ENCODE measurements around the gene HIF1A.
A peak's percentile ranks its signal among the peaks of the same experiment; 100 is the strongest.

The HIF1A gene

DNA sequence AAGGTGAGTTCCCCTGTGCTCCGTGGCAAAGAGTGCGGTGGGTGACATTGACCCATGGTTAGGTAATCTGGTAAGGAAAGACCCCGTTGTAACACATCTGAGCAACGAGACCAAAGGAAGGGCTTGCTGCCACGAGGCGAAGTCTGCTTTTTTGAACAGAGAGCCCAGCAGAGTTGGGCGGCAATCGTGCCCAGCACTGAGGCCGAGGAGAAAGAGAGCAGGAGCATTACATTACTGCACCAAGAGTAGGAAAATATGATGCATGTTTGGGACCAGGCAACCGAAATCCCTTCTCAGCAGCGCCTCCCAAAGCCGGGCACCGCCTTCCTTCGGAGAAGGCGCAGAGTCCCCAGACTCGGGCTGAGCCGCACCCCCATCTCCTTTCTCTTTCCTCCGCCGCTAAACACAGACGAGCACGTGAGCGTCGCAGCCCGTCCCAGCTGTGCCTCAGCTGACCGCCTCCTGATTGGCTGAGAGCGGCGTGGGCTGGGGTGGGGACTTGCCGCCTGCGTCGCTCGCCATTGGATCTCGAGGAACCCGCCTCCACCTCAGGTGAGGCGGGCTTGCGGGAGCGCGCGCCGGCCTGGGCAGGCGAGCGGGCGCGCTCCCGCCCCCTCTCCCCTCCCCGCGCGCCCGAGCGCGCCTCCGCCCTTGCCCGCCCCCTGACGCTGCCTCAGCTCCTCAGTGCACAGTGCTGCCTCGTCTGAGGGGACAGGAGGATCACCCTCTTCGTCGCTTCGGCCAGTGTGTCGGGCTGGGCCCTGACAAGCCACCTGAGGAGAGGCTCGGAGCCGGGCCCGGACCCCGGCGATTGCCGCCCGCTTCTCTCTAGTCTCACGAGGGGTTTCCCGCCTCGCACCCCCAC, at the start of gene HIF1A:
TSS of gene HIF1A (plus strand) at position 684 of the 865 bp plus-strand sequence. CDS start 292 bp downstream, outside the sequence.
- Histone ChIP-seq H3K27ac (ENCODE audit: low read depth, low read length) (peak within 1 kb of the TSS; percentile 77), H3K4me2 (ENCODE audit: low read depth, low read length, poor library complexity, severe bottlenecking) (peak within 1 kb of the TSS; percentile 73), H3K9me2 (replicated peaks; ENCODE audit: insufficient read depth, low read length) (no peaks in the 10 kb centered on the region), H2AFZ (ENCODE audit: low read depth, low read length, severe bottlenecking) (peak within 1 kb of the TSS; percentile 88), H3K9me3 (ENCODE audit: insufficient read depth, low read length) (no peaks in the 10 kb centered on the region), H4K20me1 (ENCODE audit: low read depth, low read length) (peaks cover 39% of the 10 kb centered on the region), H3K4me3 (ENCODE audit: insufficient read depth, low read length, poor library complexity, severe bottlenecking) (peak within 1 kb of the TSS; percentile 99), H3K36me3 (ENCODE audit: low read length) (peaks cover 11% of the 10 kb centered on the region), H3F3A (ENCODE audit: insufficient read depth) (no peaks in the 10 kb centered on the region), H3K79me2 (ENCODE audit: insufficient read depth, low read length) (peaks cover 47% of the 10 kb centered on the region), H3K9ac (ENCODE audit: low read length) (peak within 1 kb of the TSS; percentile 87), H3K27me3 (ENCODE audit: low read length) (no peaks in the 10 kb centered on the region)
- TF ChIP-seq, protein P1, sequence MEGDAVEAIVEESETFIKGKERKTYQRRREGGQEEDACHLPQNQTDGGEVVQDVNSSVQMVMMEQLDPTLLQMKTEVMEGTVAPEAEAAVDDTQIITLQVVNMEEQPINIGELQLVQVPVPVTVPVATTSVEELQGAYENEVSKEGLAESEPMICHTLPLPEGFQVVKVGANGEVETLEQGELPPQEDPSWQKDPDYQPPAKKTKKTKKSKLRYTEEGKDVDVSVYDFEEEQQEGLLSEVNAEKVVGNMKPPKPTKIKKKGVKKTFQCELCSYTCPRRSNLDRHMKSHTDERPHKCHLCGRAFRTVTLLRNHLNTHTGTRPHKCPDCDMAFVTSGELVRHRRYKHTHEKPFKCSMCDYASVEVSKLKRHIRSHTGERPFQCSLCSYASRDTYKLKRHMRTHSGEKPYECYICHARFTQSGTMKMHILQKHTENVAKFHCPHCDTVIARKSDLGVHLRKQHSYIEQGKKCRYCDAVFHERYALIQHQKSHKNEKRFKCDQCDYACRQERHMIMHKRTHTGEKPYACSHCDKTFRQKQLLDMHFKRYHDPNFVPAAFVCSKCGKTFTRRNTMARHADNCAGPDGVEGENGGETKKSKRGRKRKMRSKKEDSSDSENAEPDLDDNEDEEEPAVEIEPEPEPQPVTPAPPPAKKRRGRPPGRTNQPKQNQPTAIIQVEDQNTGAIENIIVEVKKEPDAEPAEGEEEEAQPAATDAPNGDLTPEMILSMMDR (IDR thresholded peaks at IDR 0.05; ENCODE audit: insufficient read depth, low read length, poor library complexity, severe bottlenecking): no peak
- no peak for TF ChIP-seq EZH2phosphoT487 (conservative IDR thresholded peaks at IDR 0.05; ENCODE audit: low read length)

DNA sequence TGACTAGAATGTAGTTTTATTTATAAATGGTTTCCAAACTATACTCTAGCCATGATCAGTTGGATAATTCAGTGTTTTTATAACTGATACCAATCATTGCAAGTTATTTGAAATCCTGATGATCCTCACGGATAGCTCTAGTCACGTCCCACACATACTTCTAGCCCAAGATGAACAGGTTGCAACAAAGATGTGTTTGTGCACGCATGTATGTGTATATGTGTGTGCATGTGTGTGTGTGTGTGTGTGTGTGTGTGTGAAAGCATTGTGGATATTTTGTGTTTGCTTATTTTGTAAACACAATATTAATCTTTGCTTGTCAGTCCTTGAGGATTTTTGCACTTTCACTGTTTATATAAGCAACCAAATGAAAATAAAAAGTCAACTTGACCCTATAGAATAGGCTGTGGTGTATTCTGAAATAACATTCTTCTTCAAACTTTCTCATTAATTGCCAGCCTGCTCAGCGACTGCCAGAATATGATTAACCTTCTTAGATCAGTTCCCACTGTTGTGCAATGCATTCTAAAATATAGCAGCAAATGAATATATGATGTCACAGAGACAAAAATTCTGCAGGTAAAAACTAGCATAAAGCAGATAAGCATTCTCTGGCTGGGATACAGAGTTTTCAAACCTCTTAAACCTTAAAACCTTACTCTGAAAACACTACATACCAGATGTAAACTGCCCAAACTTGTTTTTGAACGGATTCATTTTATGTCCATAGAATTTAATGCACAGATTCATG, 48.8 kb upstream of the HIF1A start:
- Histone ChIP-seq H3K36me3 (ENCODE audit: low read length) (no peaks in the 10 kb centered on the region), H3K9me2 (replicated peaks; ENCODE audit: insufficient read depth, low read length) (no peaks in the 10 kb centered on the region), H3K4me3 (ENCODE audit: insufficient read depth, low read length, poor library complexity, severe bottlenecking) (no peak overlapping the region), H3K27ac (ENCODE audit: low read depth, low read length) (no peak overlapping the region), H3K79me2 (ENCODE audit: insufficient read depth, low read length) (no peaks in the 10 kb centered on the region), H3K9ac (ENCODE audit: low read length) (no peak overlapping the region), H2AFZ (ENCODE audit: low read depth, low read length, severe bottlenecking) (no peak overlapping the region), H3F3A (ENCODE audit: insufficient read depth) (peaks cover 15% of the 10 kb centered on the region; the same call in 1 of the 2 replicates), H3K9me3 (ENCODE audit: insufficient read depth, low read length) (no peaks in the 10 kb centered on the region), H3K27me3 (ENCODE audit: low read length) (no peaks in the 10 kb centered on the region), H3K4me2 (ENCODE audit: low read depth, low read length, poor library complexity, severe bottlenecking) (no peak overlapping the region), H4K20me1 (ENCODE audit: low read depth, low read length) (no peaks in the 10 kb centered on the region)
- no peak for TF ChIP-seq EZH2phosphoT487 (conservative IDR thresholded peaks at IDR 0.05; ENCODE audit: low read length)
- TF ChIP-seq, protein P1 (IDR thresholded peaks at IDR 0.05; ENCODE audit: insufficient read depth, low read length, poor library complexity, severe bottlenecking): no peak

DNA sequence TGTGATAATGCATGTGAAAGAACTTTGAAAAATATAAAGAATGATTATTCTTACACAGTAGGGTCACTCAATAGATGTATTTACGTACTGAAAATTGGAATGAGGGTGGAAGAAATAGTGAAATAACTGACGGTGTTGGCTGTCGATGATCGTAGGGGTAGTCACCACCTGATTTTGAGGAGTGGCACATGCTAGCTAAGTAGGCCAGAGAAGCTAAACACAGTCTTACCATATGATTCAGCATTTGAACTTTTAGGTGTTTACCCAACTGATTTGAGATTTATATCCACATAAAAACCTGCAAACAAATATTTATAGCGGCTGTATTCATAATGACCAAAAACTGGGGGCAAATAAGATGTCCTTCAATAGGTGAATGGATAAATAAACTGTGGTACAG, 47.6 kb upstream of the HIF1A start:
- Histone ChIP-seq H3K27me3 (ENCODE audit: low read length) (no peaks in the 10 kb centered on the region), H3K36me3 (ENCODE audit: low read length) (no peaks in the 10 kb centered on the region), H3K9ac (ENCODE audit: low read length) (no peak overlapping the region), H2AFZ (ENCODE audit: low read depth, low read length, severe bottlenecking) (no peak overlapping the region), H3K79me2 (ENCODE audit: insufficient read depth, low read length) (no peaks in the 10 kb centered on the region), H3K9me2 (replicated peaks; ENCODE audit: insufficient read depth, low read length) (no peaks in the 10 kb centered on the region), H3K9me3 (ENCODE audit: insufficient read depth, low read length) (no peaks in the 10 kb centered on the region), H3K27ac (ENCODE audit: low read depth, low read length) (no peak overlapping the region), H3K4me2 (ENCODE audit: low read depth, low read length, poor library complexity, severe bottlenecking) (no peak overlapping the region), H3K4me3 (ENCODE audit: insufficient read depth, low read length, poor library complexity, severe bottlenecking) (no peak overlapping the region), H4K20me1 (ENCODE audit: low read depth, low read length) (no peaks in the 10 kb centered on the region), H3F3A (ENCODE audit: insufficient read depth) (peaks cover 15% of the 10 kb centered on the region; the same call in 1 of the 2 replicates)
- no peak for TF ChIP-seq EZH2phosphoT487 (conservative IDR thresholded peaks at IDR 0.05; ENCODE audit: low read length)
- TF ChIP-seq, protein P1 (IDR thresholded peaks at IDR 0.05; ENCODE audit: insufficient read depth, low read length, poor library complexity, severe bottlenecking): no peak
